GM12872 (cell line): ENCODE measurements around the gene POLR1H.

ENCODE experiments used
- CTCF ChIP-seq: IDR thresholded peaks from 3 replicates; pipeline ENCODE4 v1.5.1; 2011; ENCODE audit warnings: low read depth, mild to moderate bottlenecking, low read length, moderate library complexity; ENCODE audit not compliant: insufficient read depth

POLR1H gene

DNA sequence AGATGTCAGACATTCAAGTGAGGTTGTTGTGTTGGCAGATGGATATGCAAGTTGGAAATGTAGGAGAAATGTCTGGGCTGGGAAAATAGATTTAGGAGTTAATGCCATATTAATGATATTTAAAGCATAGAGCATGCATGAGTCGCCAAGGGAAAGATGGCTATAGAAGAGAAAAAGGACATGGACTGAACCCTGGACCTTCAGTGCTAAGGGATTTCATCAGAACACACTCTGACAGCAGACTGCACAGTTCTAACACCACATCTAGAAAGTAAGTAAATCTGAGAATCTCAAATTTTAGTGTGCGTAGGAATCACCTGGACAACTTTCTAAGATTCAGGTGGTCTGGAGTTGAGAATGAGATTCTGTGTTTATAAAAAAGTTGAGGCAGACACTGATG lies 17.3 kb upstream of the POLR1H start:
- no peak for TF ChIP-seq CTCF

DNA sequence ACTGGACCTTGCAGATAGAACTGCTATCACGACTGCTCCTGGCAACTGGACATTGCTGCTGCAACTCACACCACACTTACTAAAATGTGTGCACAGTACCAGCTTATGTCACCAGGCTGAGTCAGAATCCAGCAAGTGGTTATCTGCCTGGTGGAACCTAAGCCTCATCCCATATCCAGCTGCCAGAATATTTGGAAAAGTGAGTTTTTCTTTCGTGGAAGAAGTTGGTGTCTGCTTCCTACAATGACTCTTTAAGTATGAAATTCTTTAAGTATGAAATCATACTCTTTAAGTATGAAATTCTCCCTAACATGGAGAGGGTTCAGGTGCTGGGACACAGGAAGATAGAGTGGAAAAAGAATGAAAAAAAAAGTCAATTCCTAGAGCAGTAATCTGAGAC lies 16.4 kb upstream of the POLR1H start:
- TF ChIP-seq CTCF: no peak

GRCh38 chr6:30047220-30047619 lies 13.8 kb upstream of the POLR1H start:
- no peak for TF ChIP-seq CTCF

DNA sequence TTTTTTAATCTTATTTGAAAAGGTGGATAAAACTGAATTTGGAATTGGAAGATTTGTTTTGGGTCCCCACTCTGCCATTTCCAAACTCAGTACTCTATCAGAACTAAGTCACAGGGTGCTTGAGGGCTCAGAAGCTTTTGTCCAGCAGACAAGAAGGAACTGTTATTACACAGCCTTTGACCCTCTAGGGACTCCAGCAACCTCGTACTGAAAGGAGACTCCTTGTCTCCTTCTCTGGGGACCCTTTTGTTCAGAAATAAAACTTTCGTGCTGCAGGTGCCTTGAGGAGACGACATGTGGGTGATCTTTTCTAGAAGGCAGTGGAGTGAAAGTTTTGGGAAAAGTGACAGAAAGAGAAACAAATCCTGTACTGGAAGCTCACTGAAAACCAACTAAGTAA lies 7.4 kb upstream of the POLR1H start:
- no peak for TF ChIP-seq CTCF

- no peak for TF ChIP-seq CTCF
Measured at GRCh38 chr6:30055513-30055912, 5.6 kb upstream of the POLR1H start.

DNA sequence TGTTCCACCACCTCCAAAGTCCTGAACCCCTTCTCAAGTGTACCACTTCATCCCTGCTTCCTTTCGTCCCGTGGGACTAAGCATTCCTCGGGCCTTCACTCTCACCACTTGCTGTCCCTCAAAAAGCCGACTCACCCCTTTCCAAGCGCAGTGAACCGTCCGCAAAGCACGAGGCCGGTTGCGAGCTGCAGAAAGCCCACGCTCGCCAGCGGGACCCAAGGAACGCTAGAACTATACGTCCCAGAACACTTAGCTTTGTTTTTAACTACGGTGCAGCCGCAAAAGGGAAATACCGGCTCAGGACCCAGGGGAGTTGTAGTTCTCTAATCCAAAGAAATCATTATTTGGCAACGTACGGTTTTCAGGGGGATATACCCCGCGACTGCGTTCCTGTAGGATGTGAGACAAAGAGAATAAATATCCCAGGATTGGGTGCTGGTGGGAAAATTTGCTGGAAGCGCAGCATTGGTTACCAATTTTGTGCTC lies 416 bp upstream of the POLR1H start:
- no peak for TF ChIP-seq CTCF

DNA sequence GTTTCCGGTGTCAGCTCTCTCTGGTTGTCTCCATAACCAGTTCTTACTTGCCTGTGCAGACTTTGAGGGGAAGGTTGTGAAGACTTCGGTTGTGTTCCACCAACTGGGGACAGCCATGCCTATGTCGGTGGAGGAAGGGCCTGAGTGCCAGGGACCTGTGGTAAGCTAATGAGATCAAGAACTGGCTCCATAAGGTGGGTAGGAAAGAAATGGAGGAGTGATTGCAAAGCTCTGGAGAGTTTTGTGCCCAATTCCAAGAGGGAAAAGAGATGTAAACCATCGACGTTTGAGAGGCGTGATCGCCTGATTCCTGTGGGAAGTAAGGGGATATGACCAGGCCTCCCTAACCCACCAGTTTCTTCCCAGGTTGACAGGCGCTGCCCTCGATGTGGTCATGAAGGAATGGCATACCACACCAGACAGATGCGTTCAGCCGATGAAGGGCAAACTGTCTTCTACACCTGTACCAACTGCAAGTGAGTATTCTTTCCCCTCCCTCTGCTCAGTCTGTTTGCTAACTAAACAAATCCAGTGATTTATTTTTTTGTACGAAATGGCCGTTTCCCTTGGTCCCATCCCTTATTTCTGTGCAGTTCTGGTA lies 893 bp downstream of the POLR1H start:
- TF ChIP-seq CTCF: no peak
